GM23338 (cell line): Measurements from ENCODE around the gene SFRP2. TPM values are rescaled to one million over a fixed set of nuclear protein-coding genes. Genes with fewer than 3 reads are reported as not detected.

ENCODE experiments used
- ATAC-seq: fragments of 200-7000 bp; cut with Tn5 transposase; 3 replicates; pipeline ENCODE4 v1.9.1; 2020
- DNase-seq: peaks from one replicate; pipeline ENCODE4 v3.0.0-alpha.2; 2015; ENCODE audit warnings: low spot score
- H2AFZ ChIP-seq: fragments of 200-600 bp; sonication (generic); 2 replicates; pipeline ENCODE4 v1.8.0; 2016; ENCODE audit warnings: antibody characterized with exemption, mild to moderate bottlenecking, moderate library complexity
- H3F3A ChIP-seq: fragments of 200-600 bp; sonication (generic); replicated peaks from 2 replicates; pipeline ENCODE4 v1.8.0; 2017; ENCODE audit warnings: antibody characterized with exemption, mixed run types, low read depth
- H3K27ac ChIP-seq: fragments of 200-600 bp; sonication (generic); 2 replicates; pipeline ENCODE4 v1.6.1; 2016; ENCODE audit warnings: low read depth
- H3K27me3 ChIP-seq: fragments of 200-600 bp; sonication (generic); 2 replicates; pipeline ENCODE4 v1.8.0; 2016; ENCODE audit warnings: mild to moderate bottlenecking, mixed run types, moderate library complexity; ENCODE audit not compliant: insufficient read depth
- H3K36me3 ChIP-seq: fragments of 200-600 bp; sonication (generic); 2 replicates; pipeline ENCODE4 v1.8.0; 2016; ENCODE audit warnings: mild to moderate bottlenecking; ENCODE audit not compliant: insufficient read depth
- H3K4me1 ChIP-seq: fragments of 200-600 bp; sonication (generic); 2 replicates; pipeline ENCODE4 v1.8.0; 2016; ENCODE audit warnings: mild to moderate bottlenecking, moderate library complexity; ENCODE audit not compliant: insufficient read depth
- H3K4me2 ChIP-seq: fragments of 200-600 bp; sonication (generic); 2 replicates; pipeline ENCODE4 v1.7.1; 2017; ENCODE audit warnings: mixed run types
- H3K4me3 ChIP-seq: fragments of 200-600 bp; sonication (generic); 2 replicates; pipeline ENCODE4 v1.6.1; 2016; ENCODE audit warnings: mixed run types
- H3K79me2 ChIP-seq: fragments of 200-600 bp; sonication (generic); replicated peaks from 2 replicates; pipeline ENCODE4 v1.8.0; 2017; ENCODE audit warnings: mild to moderate bottlenecking; ENCODE audit not compliant: insufficient read depth
- H3K9me2 ChIP-seq: fragments of 200-600 bp; sonication (generic); 2 replicates; pipeline ENCODE4 v1.8.0; 2017; ENCODE audit not compliant: insufficient read depth
- H4K20me1 ChIP-seq: fragments of 200-600 bp; sonication (generic); replicated peaks from 2 replicates; pipeline ENCODE4 v1.8.0; 2017; ENCODE audit warnings: mild to moderate bottlenecking; ENCODE audit not compliant: insufficient read depth
- H3K27ac Mint-ChIP-seq: 2 replicates; pipeline ENCODE4 v1.8.0; 2020; ENCODE audit warnings: inconsistent platforms, mild to moderate bottlenecking, moderate library complexity, mixed read lengths
- H3K27me3 Mint-ChIP-seq: 3 replicates; pipeline ENCODE4 v1.8.0; 2022; ENCODE audit warnings: low read depth, mild to moderate bottlenecking, moderate library complexity, mixed read lengths, inconsistent platforms; ENCODE audit not compliant: insufficient read depth, poor library complexity
- H3K36me3 Mint-ChIP-seq: 3 replicates; pipeline ENCODE4 v1.8.0; 2021; ENCODE audit warnings: low read depth, mild to moderate bottlenecking, inconsistent platforms, moderate library complexity, mixed read lengths
- H3K4me1 Mint-ChIP-seq: 3 replicates; pipeline ENCODE4 v1.8.0; 2020; ENCODE audit warnings: mild to moderate bottlenecking, inconsistent platforms, mixed read lengths
- H3K4me3 Mint-ChIP-seq: 3 replicates; pipeline ENCODE4 v1.8.0; 2021; ENCODE audit warnings: moderate library complexity, mild to moderate bottlenecking, inconsistent platforms, mixed read lengths
- H3K9me3 Mint-ChIP-seq: 3 replicates; pipeline ENCODE4 v1.8.0; 2020; ENCODE audit warnings: moderate library complexity, mild to moderate bottlenecking, inconsistent platforms, mixed read lengths
- CREB1 ChIP-seq: fragments of 250-450 bp; sonication (Bioruptor Pico); IDR thresholded peaks from 2 replicates; pipeline ENCODE4 v1.5.0; 2020; ENCODE audit warnings: low read depth, mild to moderate bottlenecking, moderate library complexity
- CTCF ChIP-seq, 2 experiments: fragments of 200-600 bp in 1 of 2; sonication (generic) in 1 of 2; conservative IDR thresholded peaks; 2 replicates each; pipeline versions ENCODE4 v1.5.1 to v1.6.1; 2016 to 2017; ENCODE audit warnings: antibody characterized with exemption in 2 of 2, low read depth in 2 of 2, mild to moderate bottlenecking in 2 of 2, moderate library complexity in 1 of 2
- ETS1 ChIP-seq: IDR thresholded peaks from 2 replicates; pipeline ENCODE4 v1.6.1; 2016; ENCODE audit warnings: antibody characterized with exemption
- EZH2 ChIP-seq: fragments of 200-600 bp; sonication (generic); IDR thresholded peaks from one replicate; pipeline ENCODE4 v1.8.0; 2017; ENCODE audit warnings: antibody characterized with exemption, mild to moderate bottlenecking, low read depth; ENCODE audit not compliant: unreplicated experiment
- EZH2phosphoT487 ChIP-seq: fragments of 200-600 bp; sonication (generic); IDR thresholded peaks from one replicate; pipeline ENCODE4 v1.8.1; 2018; ENCODE audit warnings: antibody characterized with exemption; ENCODE audit not compliant: unreplicated experiment
- JUNB ChIP-seq: IDR thresholded peaks from one replicate; pipeline ENCODE4 v1.6.1; 2016; ENCODE audit warnings: antibody characterized with exemption; ENCODE audit not compliant: unreplicated experiment
- NANOG ChIP-seq: IDR thresholded peaks from 2 replicates; pipeline ENCODE4 v1.6.1; 2016; ENCODE audit warnings: antibody characterized with exemption, borderline replicate concordance
- POLR2AphosphoS5 ChIP-seq: IDR thresholded peaks from 2 replicates; pipeline ENCODE4 v1.6.1; 2016; ENCODE audit warnings: antibody characterized with exemption, low read depth
- REST ChIP-seq: IDR thresholded peaks from one replicate; pipeline ENCODE4 v1.6.1; 2018; ENCODE audit warnings: antibody characterized with exemption; ENCODE audit not compliant: unreplicated experiment
- STAT1 ChIP-seq: IDR thresholded peaks from one replicate; pipeline ENCODE4 v1.6.1; 2016; ENCODE audit warnings: antibody characterized with exemption; ENCODE audit not compliant: unreplicated experiment
- ZNF114 ChIP-seq: fragments of 250-450 bp; sonication (Bioruptor Pico); IDR thresholded peaks from 2 replicates; pipeline ENCODE4 v1.5.0; 2020; ENCODE audit warnings: mild to moderate bottlenecking, moderate library complexity
- ZNF331 ChIP-seq: fragments of 250-450 bp; sonication (Bioruptor Pico); IDR thresholded peaks from 2 replicates; pipeline ENCODE4 v1.5.0; 2020; ENCODE audit warnings: low read depth, mild to moderate bottlenecking, moderate library complexity
- polyA plus RNA-seq: library from polyadenylated mRNA; unstranded; fragments of >200 nt; fragmentation: Nextera tagmentation; extraction: Ambion mirVana; gene quantifications from 2 replicates; pipeline ENCODE4 v1.2.1, GENCODE V29; 2016
- total RNA-seq: library from RNA; depleted of rRNA; stranded (reverse); fragments of >200 nt; shearing (Covaris generic); gene quantifications from 2 replicates; pipeline ENCODE4 v1.2.3, GENCODE V29; 2014
- TF ChIP-seq, protein P1 (sequence below): fragments of 250-450 bp; sonication (Bioruptor Pico); IDR thresholded peaks from 2 replicates; pipeline ENCODE4 v1.5.0; 2020; ENCODE audit warnings: mild to moderate bottlenecking, moderate library complexity

Gene SFRP2
- total and polyA plus RNA-seq, 2 experiments from 2014 or later, result 219 to 286 TPM

DNA sequence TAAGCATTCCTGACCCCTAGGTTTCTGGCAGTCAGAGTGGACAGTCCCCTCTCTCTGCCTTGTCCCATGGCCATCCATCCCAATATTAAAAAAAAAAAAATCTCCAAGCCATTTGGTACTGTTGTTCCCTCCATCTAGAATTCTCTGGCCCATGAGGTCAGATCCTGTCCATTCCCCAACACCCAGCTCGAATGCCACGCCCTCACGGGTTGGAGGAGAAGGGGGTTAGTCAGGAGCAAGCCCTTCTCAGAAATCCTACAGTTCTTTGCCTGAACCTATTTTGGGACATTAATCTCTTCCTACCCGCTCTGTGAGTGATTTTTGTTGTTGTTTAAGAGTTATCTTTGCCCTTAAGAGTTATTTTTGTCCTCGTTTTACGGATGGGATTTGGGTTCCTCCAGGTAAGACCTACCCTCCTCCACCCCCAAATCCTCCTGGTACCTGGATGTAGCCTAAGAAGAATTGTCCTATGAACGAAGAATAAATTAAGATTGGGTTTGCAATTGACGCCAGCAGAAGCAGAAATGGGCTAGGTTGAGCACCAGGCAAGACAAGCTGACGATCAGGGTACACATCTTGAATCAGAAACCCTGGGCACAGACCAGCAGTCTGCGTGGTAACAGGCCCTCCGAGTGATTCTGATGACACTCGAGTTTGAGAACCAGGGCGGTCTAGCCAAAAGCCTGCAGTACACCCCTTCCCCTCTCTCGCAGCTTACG, 30.0 kb downstream of the SFRP2 start:
- Mint-ChIP-seq H3K9me3 (no peaks in the 10 kb centered on the region), H3K4me3 (peak overlapping the region; percentile 81), H3K27ac (peak overlapping the region; percentile 55; the same call in 1 of the 2 replicates), H3K27me3 (peaks cover 20% of the 10 kb centered on the region), H3K4me1 (peaks cover 31% of the 10 kb centered on the region), H3K36me3 (peaks cover 13% of the 10 kb centered on the region)
- peak; percentile 12 for ATAC-seq
- Histone ChIP-seq H3K36me3 (no peaks in the 10 kb centered on the region), H3K79me2 (no peaks in the 10 kb centered on the region; the same call in 1 of the 2 replicates), H3K4me3 (peak overlapping the region; percentile 93), H3K4me2 (peak overlapping the region; percentile 84), H3F3A (no peaks in the 10 kb centered on the region), H2AFZ (peak overlapping the region; percentile 87), H3K4me1 (peaks cover 34% of the 10 kb centered on the region), H3K27ac (no peak overlapping the region), H3K9me2 (no peaks in the 10 kb centered on the region; the same call in 1 of the 2 replicates), H4K20me1 (no peaks in the 10 kb centered on the region), H3K27me3 (peaks cover 9% of the 10 kb centered on the region; the same call in 1 of the 2 replicates)
- no peak for TF ChIP-seq STAT1
- TF ChIP-seq, protein P1, sequence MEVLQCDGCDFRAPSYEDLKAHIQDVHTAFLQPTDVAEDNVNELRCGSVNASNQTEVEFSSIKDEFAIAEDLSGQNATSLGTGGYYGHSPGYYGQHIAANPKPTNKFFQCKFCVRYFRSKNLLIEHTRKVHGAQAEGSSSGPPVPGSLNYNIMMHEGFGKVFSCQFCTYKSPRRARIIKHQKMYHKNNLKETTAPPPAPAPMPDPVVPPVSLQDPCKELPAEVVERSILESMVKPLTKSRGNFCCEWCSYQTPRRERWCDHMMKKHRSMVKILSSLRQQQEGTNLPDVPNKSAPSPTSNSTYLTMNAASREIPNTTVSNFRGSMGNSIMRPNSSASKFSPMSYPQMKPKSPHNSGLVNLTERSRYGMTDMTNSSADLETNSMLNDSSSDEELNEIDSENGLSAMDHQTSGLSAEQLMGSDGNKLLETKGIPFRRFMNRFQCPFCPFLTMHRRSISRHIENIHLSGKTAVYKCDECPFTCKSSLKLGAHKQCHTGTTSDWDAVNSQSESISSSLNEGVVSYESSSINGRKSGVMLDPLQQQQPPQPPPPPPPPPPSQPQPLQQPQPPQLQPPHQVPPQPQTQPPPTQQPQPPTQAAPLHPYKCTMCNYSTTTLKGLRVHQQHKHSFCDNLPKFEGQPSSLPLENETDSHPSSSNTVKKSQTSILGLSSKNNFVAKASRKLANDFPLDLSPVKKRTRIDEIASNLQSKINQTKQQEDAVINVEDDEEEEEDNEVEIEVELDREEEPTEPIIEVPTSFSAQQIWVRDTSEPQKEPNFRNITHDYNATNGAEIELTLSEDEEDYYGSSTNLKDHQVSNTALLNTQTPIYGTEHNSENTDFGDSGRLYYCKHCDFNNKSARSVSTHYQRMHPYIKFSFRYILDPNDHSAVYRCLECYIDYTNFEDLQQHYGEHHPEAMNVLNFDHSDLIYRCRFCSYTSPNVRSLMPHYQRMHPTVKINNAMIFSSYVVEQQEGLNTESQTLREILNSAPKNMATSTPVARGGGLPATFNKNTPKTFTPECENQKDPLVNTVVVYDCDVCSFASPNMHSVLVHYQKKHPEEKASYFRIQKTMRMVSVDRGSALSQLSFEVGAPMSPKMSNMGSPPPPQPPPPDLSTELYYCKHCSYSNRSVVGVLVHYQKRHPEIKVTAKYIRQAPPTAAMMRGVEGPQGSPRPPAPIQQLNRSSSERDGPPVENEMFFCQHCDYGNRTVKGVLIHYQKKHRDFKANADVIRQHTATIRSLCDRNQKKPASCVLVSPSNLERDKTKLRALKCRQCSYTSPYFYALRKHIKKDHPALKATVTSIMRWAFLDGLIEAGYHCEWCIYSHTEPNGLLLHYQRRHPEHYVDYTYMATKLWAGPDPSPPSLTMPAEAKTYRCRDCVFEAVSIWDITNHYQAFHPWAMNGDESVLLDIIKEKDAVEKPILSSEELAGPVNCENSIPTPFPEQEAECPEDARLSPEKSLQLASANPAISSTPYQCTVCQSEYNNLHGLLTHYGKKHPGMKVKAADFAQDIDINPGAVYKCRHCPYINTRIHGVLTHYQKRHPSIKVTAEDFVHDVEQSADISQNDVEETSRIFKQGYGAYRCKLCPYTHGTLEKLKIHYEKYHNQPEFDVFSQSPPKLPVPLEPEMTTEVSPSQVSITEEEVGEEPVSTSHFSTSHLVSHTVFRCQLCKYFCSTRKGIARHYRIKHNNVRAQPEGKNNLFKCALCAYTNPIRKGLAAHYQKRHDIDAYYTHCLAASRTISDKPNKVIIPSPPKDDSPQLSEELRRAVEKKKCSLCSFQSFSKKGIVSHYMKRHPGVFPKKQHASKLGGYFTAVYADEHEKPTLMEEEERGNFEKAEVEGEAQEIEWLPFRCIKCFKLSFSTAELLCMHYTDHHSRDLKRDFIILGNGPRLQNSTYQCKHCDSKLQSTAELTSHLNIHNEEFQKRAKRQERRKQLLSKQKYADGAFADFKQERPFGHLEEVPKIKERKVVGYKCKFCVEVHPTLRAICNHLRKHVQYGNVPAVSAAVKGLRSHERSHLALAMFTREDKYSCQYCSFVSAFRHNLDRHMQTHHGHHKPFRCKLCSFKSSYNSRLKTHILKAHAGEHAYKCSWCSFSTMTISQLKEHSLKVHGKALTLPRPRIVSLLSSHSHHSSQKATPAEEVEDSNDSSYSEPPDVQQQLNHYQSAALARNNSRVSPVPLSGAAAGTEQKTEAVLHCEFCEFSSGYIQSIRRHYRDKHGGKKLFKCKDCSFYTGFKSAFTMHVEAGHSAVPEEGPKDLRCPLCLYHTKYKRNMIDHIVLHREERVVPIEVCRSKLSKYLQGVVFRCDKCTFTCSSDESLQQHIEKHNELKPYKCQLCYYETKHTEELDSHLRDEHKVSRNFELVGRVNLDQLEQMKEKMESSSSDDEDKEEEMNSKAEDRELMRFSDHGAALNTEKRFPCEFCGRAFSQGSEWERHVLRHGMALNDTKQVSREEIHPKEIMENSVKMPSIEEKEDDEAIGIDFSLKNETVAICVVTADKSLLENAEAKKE (CRISPR knock-in tag), result no peak
- no peak for TF ChIP-seq CTCF (conservative IDR thresholded peaks at IDR 0.05; ENCODE audit: low read depth in 2 of 2)
- no peak for TF ChIP-seq EZH2phosphoT487
- TF ChIP-seq NANOG, result no peak
- TF ChIP-seq CREB1 (CRISPR knock-in tag), result no peak
- no peak for TF ChIP-seq ZNF114 (CRISPR knock-in tag)
- TF ChIP-seq JUNB, result no peak
- no peak for TF ChIP-seq EZH2
- TF ChIP-seq POLR2AphosphoS5, result no peak
- TF ChIP-seq ZNF331, result no peak
- no peak for TF ChIP-seq ETS1
- no peak for TF ChIP-seq REST
- peak; percentile 45 for DNase-seq
